Uterus (tissue), 2 donors: ENCODE measurements around the gene CACNA1A.

Source experiments
- CTCF ChIP-seq, 4 experiments: fragments of 200-600 bp in 2 of 4; fragments of 450-650 bp in 2 of 4; sonication (generic) in 2 of 4; IDR thresholded peaks; one replicate each; pipeline ENCODE4 v1.5.1; 2016 to 2019; ENCODE audit warnings: antibody characterized with exemption in 4 of 4, mild to moderate bottlenecking in 2 of 4, moderate library complexity in 1 of 4
- POLR2A ChIP-seq, 2 donors: fragments of 450-650 bp; IDR thresholded peaks; one replicate each; pipeline ENCODE4 v1.6.1; 2016; ENCODE audit warnings: antibody characterized with exemption in 2 of 2, mild to moderate bottlenecking in 1 of 2, moderate library complexity in 1 of 2

GRCh38 chr19:13330285-13330684 lies 176.0 kb downstream of the CACNA1A start:
- TF ChIP-seq POLR2A (IDR thresholded peaks at IDR 0.05) (no peak), CTCF (IDR thresholded peaks at IDR 0.05) (no peak)
